Anterior cingulate cortex (tissue), 58 donors: ENCODE data around the gene TECTB.
"Not testable (repeated sequence)": the region's sequence is repeated elsewhere in the genome, so short reads cannot be mapped to it uniquely, and the experiment has no call there.

ENCODE experiments used
- DNase-seq, 58 donors: peaks; one replicate each; lab custom pipeline; 2025; lab: John Stamatoyannopoulos, UW

TECTB gene

DNA sequence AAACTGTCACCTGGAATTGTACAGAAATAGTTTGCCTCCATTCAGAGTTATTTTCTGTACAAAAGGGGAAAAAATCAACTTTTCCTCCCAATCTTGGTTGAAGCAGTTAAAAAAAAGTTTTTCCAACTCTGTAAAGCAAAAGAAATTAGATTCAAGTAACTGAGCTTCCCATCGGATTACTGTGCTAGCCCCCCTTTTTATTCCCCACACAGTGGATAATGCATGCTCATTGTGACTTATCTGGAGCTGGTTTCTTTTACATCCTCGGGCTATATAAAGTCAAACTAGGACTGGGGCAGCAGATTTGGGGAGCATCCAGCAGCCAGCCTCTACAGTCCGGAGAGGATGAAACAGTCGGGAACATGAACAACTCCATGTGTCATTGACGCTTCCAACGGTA lies at the start of gene TECTB:
Gene TECTB, plus strand, starts transcription at position 301 of the 400 bp plus-strand sequence. CDS start 335 bp downstream, outside the sequence.
- no peak for DNase-seq

- DNase-seq: no peak
Measured at GRCh38 chr10:112235141-112235540, 48.1 kb upstream of the TECTB start.

GRCh38 chr10:112235920-112236319 lies 47.3 kb upstream of the TECTB start:
- no peak for DNase-seq

- no peak for DNase-seq
Measured at GRCh38 chr10:112236486-112236885, 46.7 kb upstream of the TECTB start.

DNA sequence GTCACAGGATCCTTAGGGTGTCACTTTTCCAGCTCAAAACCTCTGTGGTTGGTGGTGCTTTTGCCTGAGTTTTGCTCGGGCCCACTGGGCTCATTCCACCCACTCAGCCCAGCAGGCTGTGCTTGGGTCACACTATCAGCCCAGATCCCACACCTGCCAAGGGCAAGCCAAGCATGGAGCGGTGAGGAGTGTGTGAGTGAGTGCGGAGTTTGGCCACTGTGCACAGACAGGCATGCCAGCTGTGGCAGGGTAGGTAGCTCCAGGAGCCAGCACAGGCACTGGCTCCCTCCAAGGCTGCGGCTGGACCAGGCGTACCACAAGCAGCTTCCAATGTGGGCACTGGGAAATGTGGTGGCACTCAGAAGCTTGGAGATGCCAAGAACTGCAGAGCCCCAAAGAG lies 43.9 kb upstream of the TECTB start:
- DNase-seq: no peak

DNA sequence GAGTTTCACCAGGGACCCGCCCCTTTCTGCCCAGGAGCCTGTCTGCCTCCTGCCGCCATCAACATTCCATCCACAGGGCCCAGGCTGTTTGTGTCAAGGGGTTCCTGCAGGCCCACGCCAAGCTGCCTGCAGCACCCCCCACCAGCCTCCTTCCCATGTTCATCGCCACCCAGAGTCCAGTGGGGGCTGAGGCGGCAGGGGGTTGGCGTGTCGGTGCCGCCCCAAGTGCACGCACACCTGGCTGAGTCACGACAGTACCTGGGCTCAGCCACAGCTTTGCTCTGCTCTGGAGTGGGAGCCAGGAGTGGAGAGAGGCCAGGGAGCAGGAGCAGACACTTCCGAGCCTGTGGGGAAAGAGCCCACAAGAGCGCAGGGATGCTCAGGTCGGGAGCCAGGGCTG lies 42.8 kb upstream of the TECTB start:
- no peak for DNase-seq

DNA sequence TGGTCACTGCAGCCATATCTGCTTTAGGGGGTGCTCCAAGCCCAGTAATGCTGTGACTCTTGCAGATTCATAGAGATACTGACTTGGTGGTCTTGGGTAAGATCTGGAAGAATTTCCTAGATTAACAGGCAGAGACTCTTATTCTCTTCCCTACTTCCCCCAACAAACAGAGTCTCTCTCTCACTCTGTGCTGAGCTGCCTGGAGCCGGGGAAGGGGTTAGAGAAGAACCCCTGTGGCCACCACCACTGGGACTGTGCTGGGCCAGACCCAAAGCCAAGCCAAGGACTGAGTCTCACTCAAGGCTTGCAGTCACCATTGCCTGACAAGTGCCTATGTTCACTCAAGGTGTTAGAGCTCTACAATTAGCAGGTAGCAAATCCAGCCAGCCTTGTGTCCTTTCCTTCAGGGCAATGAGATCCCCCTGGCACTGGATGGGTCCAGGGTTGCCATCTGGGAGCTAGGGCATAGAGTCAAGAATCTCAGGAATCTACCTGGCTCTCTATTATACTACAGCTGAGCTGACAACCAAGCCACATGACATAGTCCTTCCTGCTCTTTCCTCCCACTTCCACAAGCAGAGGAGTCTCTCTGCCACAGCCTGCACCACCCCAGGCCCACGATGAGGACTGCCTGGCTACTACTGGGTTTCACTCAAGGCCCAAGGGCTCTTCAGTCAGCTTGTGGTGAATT lies 41.4 kb upstream of the TECTB start:
- DNase-seq: no peak

DNA sequence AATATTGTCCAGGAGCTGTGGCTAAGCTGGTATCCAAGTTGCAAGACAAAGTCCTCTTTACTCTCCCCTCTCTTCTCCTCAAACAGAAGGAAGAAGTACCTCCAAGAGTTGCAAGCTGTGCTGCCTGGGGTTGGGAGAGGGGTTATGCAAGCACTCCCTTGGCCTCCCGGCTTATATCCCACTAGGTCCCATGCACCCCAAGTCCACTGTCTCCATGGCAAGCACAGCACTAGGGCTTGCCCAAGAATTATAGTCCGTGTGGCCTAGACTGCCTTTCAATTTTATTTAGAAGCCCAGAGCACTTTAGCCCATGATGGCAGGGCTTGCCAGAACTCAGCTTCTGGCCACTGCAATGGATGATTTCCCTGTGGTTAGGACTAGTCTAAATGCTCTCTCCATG lies 40.4 kb upstream of the TECTB start:
- no peak for DNase-seq

DNA sequence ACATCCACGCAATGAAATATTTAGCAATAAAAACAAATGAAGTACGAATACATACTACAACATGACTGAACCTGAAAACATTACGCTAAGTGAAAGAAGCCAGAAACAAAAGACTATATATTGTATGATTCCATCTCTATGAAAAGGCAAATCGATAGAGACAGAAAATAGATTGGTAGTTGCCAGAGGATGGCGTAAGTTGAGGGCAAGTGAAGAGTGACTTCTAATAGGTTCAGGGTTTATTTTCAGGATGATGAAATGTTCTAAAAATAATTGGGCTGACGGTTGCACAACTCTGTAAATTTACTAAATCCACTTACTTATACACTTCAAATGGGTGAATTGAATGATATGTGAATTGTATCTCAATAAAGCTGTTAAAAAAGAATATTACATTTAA lies 39.5 kb upstream of the TECTB start:
- no peak for DNase-seq

GRCh38 chr10:112244197-112244596 lies 39.0 kb upstream of the TECTB start:
- no peak for DNase-seq

- no peak for DNase-seq
Measured at GRCh38 chr10:112247791-112248190, 35.4 kb upstream of the TECTB start.

DNA sequence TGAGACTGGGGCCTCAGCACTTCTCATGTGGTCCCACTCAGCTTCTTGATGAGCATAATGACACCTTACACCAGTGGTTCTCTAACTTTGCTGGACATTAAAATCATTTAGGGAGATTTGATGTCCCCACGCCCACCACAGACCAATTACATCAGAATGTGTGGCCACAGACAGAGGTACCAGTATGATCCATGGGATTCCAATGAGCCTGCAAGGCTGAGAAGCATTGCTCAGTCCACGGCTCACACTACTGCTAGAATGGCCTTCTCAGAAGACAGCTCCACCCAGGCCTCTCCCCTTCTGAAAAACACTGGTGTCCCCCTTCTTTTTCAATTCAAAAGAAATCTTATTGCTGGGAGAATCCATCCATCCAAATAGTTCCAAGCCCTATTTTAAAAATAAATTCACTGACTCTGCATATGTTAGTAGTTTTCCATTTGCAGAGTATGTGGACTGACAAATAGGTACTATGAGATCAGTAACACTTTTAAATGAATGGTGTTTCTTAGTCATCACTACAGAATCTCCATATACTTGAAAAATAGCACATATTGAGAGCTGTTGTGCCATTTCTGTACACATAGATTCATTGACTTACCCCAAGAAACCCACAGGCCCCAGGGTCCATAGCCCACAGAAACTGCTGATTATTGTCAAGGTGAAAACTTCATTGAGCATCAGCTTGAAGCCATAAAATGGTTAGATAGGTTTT lies 34.5 kb upstream of the TECTB start:
- DNase-seq: no peak

DNA sequence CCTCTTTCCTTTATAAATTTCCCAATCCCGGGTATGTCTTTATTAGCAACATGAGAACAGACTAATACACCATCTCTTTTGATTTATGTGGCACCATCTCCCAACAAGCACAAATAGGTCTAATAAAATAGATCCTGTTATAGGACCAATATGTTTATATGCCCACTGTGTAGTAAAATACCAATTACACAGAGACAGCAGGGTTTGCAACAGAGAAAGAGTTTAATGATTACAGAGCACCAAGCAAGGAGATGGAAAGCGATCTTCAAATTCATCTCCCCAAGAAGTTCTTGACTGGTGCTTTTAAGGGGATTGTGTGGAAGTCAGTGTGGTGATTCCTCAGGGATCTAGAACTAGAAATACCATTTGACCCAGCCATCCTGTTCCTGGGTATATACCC lies 33.5 kb upstream of the TECTB start:
- DNase-seq: no peak

DNA sequence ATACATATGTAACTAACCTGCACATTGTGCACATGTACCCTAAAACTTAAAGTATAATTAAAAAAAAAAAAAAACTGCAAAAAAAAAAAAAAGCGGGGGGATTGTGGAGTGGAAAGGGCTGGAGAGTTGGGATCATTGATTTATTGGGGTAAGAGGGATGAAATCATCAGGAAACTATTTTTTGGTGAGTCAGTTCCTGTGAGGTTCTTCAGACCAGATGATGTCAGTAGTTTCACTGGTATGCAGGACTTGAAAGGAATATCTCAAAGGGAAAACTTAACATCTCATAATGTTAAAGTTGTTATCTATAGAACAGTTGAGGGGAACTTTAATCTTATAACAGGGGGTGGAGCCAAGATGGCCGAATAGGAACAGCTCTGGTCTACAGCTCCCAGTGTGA lies 32.6 kb upstream of the TECTB start:
- DNase-seq: no peak

DNA sequence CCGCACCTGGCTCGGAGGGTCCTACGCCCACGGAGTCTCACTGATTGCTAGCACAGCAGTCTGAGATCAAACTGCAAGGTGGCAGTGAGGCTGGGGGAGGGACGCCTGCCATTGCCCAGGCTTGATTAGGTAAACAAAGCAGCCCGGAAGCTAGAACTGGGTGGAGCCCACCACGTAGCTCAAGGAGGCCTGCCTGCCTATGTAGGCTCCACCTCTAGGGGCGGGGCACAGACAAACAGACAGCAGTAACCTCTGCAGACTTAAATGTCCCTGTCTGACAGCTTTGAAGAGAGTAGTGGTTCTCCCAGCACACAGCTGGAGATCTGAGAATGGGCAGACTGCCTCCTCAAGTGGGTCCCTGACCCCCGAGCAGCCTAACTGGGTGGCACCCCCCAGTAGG lies 32.0 kb upstream of the TECTB start:
- not testable (repeated sequence) for DNase-seq

- DNase-seq: no peak
Measured at GRCh38 chr10:112258407-112258806, 24.8 kb upstream of the TECTB start.

DNA sequence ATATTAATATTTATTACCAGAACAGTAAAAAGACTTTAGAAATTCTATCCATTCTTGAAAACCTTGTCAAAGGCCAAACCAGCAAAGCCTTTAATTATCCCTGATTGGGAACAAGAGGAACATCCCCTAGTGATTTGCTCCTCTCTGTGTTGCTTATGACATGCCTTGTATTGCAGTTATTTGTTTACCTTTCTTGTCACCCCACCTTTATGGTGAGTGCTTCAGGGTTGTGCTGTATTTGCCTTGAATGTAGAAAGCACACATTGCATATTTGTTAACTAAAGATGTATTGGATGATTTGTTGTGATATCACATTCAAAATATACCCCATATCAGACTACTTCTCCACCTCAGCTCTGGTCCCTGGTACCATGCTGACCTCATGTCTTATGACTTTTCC lies 23.5 kb upstream of the TECTB start:
- DNase-seq: no peak

DNA sequence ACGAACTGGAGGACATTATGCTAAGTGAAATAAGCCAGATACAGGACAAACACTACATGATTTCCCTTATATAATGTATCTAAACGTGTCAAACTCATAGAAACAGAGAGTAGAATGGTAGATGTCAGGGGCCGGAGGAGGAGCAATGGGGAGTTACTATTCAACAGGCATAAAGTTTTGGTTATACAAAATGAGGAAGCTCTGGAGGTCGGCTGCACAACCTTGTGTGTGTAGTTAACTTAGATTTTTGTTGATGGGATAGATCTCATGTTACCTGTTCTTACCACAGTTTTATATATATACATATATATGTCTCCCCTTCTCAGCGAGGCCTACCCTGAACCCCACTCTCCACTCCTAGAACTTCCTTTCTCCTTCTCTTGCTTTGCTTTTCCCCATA lies 22.4 kb upstream of the TECTB start:
- DNase-seq: no peak

DNA sequence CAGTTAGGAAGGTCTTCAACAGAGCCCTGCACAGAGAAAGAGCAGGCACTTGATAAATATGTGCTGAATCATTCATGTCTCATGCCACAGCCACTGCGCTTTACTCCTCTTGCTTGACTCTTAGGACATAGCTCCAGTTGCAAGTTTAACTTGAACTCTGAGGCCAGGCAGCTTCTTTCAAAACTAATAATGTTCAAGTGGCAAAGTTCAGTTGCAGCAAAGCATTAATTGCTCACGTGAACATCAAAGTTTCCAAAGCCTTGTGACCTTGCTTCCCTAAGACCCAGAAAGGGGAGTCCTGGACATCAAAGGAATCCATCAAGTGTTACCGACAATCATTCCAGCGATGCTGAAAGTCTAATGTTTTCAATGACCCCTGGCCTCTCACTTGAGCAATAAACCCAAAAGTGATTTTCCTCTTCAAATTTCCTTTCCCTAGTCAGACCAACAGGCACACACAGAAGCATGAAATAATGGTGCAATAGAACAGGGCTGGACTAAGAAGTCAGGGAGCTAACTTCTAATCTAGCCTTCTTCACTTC lies 21.8 kb upstream of the TECTB start:
- no peak for DNase-seq

DNA sequence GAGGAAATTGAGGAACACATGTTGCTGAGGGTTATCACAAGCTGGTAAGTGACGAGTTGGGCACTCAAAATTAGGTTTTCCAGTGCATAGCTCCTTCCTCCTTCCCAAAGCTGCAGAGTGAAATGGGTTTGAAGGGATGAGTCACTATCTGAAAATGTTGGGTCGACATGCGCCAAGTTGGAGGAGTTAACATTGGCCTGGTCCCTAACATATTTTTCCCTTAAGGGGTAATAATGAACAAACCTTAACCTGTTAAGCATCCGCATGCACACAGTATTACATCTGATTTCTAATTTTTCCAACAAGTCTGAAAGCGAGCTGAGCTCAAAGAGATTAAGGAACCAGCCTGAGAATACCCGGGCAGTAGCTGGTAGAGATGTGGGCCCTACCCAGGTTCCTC lies 20.7 kb upstream of the TECTB start:
- no peak for DNase-seq

DNA sequence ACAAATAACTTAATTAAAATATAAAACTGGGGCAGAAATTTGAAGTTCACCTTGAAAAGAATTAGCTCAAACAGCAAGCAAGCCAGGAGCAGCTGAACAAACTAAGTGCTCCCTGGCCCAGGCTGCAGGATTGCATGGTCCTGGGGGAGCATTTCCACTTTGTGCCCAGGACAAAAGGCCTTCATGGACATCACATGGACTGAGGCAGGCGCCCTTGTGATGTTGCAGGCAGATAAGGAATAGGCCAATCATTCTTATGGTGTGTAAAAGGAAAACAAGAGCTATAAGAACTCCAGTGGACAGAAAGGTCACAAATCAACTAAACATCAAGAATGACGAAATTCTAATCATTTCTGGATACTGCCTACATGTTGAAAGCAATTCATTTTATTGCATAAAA lies 17.5 kb upstream of the TECTB start:
- no peak for DNase-seq

DNA sequence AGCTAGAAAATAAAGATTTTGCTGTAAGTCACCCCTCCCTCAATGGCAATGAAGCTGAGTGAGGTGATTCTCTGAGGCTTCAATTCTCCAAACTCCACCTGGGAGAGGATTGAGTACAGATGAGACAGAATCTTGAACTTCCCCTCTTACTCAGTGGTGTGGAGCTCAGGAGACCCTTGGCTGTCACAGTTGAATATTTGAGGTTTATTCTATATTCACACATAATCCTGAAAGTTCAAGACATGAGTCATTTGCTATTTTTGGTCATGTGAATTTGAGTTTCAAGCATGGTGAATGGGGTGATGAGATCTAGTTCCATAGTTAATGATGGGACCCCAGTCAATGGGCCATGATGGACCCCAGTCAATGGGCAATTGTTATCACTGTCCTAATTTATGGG lies 13.9 kb upstream of the TECTB start:
- no peak for DNase-seq
